GM12801 (cell line): Measurements from ENCODE around the gene GPNMB.

ENCODE experiments used
- TF ChIP-seq, protein P1 (sequence below): IDR thresholded peaks from one replicate; pipeline ENCODE4 v1.5.1; 2011; ENCODE audit warnings: control low read depth; ENCODE audit not compliant: insufficient read length; ENCODE audit errors: extremely low read depth

Gene GPNMB

DNA sequence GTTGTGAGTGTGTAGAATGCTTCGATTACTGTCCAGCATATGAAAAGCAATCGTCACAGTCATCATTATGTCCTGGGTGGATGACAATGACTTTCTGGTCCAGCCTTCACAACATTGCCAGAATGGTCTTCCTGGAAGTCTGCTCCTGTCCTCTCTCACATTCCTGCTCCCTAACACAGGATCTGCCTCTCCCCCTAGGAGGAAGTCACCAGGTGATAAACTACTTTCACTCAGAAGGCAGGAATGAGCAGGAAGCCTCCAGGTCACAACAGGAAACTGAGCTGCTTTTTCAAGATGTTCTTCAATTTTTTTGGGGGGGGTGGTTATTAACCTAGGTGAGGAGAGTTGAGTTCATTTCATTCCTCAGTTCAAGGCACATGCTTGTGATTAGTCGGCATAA is 13.6 kb upstream of the GPNMB start:
- TF ChIP-seq, protein P1, sequence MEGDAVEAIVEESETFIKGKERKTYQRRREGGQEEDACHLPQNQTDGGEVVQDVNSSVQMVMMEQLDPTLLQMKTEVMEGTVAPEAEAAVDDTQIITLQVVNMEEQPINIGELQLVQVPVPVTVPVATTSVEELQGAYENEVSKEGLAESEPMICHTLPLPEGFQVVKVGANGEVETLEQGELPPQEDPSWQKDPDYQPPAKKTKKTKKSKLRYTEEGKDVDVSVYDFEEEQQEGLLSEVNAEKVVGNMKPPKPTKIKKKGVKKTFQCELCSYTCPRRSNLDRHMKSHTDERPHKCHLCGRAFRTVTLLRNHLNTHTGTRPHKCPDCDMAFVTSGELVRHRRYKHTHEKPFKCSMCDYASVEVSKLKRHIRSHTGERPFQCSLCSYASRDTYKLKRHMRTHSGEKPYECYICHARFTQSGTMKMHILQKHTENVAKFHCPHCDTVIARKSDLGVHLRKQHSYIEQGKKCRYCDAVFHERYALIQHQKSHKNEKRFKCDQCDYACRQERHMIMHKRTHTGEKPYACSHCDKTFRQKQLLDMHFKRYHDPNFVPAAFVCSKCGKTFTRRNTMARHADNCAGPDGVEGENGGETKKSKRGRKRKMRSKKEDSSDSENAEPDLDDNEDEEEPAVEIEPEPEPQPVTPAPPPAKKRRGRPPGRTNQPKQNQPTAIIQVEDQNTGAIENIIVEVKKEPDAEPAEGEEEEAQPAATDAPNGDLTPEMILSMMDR: no peak

DNA sequence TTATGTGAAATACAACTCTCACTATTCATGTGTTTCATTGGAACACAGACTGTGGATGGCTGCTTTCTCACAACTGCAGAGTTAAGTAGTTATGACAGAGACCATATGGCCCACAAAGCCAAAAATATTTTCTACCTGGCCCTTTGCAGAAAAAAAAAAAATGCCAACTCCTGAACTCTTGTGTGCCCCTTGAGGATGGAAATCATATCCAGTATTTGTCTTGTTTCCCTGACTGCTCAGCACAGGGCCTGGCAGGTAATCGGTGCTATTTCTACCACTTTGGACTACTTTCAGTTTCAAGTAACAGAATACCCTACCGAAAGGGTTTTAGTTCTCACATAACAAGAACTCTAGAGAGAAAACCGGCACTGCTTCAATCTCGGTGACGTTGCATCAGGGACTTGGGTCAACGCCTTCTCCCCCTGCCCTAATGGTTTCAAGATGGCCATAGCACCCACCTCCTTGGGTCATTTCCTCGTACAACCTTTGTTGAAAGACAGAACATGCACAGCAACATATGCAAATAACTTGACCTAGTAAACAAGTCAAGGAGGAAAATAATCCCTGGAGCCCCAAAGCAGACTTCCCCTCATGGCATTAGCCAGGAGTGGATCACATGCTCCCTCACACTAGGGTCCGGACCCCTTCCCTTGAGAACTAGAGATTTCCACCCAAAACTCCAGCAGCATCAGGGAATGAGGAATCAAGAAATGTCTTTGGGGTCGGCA is 11.8 kb upstream of the GPNMB start:
- TF ChIP-seq, protein P1: no peak

DNA sequence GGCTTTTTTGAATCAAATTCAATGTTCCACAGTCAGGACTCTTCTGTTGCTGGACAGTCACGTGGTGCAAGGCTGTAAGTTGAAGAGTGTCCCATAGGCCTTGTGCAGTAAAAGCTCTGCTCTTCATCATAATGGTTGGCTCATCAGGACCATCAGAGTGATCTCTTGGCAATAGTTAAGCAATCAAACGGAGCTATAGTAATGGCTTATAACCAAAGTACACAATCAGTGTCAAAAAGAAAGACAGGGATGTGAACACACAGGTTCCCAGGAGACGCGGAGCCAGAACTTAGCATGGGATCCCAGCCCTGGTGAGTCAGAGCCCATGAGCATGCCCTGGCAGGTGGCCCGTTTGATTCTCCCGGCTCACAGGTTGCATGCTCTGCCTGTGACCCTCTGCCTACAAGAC is 10.8 kb upstream of the GPNMB start:
- TF ChIP-seq, protein P1: no peak

DNA sequence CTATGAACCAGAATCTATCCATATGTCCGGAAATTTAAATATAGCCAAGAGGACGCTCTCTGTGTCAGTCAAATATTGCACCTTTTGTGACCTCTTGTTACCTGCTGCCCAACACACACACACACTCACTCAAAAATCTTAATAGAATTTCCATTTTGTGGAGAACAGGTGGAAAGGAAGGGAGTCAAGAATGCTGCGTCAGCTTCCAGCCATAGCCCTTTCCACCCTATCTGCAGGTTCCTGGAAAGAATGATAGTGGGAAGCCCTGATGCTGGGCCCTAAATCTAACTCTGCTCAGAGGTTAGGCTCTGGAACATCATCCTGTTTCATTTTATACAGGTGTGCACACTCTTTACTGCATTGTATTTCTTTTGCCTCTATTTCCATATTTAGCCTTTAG is 9.6 kb upstream of the GPNMB start:
- TF ChIP-seq, protein P1: no peak

DNA sequence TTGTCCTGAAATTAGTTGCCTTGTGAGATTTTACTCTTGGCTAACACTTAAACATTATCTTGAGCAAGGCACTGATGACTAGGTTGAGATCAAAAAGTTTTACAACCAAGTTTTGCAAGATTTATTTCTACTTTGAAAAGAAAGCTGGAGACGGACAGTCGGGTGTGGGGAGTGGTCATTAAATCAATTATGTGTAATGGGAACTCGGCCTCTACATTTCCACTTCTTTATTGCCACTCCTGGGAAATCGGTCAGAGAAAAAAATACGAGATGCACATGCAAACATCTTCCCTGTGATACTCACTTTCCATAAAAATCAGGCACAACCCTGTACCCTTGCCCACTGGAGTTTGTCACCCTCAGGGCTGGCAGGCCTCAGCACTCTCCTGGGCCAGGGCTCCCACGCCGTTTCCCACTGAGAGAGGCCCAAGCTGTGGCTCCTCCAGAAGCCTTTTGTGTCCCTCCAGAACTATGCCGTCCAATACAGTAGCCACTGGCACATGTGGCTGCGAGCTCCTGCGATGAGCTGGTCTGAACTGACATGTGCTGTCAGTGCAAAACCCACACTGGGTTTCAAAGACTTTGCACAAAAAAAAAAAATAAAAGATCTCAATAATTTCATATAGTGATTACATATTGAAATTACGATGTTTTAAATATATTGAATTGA is 7.5 kb upstream of the GPNMB start:
- TF ChIP-seq, protein P1: no peak

DNA sequence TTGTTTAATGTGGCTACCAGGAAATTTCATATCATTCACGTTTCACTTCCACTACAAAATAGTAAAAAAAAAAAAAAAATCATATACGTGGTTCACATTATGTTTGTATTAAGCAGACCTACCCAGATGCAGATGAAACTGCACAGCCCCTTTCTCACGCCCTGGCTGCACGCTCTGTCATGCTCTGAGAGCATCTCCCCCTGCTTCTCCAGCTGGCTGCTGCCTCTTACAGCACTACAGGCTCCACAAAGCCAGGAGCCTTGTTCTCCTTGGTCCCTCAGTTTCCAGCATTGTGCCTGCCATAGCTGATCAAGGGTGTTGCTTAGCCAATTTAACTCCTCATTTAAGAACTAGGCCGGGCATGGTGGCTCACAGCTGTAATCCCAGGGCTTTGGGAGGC is 6.9 kb upstream of the GPNMB start:
- TF ChIP-seq, protein P1: no peak

DNA sequence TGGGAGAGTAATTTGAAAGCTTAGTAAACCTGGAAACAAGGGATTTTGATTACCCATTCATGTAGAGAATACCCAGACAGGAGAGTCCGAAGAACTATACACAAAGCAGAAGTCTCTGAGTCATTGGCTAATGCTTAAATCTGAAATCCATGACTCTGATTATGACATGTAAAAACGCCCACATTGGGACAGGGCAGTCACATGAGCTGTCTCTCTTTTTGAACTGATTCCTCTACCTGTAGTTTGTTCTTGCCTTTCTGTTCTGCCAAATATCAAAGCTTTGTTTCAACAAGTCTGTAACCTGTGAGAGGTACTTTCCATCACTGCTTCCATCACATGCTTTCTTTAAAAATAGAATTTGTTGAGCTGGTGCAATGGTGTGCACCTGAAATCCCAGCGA is 4.3 kb upstream of the GPNMB start:
- TF ChIP-seq, protein P1: no peak
